ENCODE measurements around the gene GSG1.
"Not testable (repeated sequence)": the region's sequence is repeated elsewhere in the genome, so short reads cannot be mapped to it uniquely, and the experiment has no call there.

The GSG1 gene

GRCh38 chr12:13090054-13090453 lies 13.4 kb downstream of the GSG1 start:
- no peak for DNase-seq (ENCODE audit: low spot score)

- no peak for DNase-seq (ENCODE audit: low spot score)
Observed at GRCh38 chr12:13088496-13088895, 15.0 kb downstream of the GSG1 start.

- no peak for DNase-seq (ENCODE audit: low spot score)
Observed at GRCh38 chr12:13087766-13088165, 15.7 kb downstream of the GSG1 start.

GRCh38 chr12:13085968-13086686 lies 17.3 kb downstream of the GSG1 start:
- DNase-seq (ENCODE audit: low spot score), result no peak

DNA sequence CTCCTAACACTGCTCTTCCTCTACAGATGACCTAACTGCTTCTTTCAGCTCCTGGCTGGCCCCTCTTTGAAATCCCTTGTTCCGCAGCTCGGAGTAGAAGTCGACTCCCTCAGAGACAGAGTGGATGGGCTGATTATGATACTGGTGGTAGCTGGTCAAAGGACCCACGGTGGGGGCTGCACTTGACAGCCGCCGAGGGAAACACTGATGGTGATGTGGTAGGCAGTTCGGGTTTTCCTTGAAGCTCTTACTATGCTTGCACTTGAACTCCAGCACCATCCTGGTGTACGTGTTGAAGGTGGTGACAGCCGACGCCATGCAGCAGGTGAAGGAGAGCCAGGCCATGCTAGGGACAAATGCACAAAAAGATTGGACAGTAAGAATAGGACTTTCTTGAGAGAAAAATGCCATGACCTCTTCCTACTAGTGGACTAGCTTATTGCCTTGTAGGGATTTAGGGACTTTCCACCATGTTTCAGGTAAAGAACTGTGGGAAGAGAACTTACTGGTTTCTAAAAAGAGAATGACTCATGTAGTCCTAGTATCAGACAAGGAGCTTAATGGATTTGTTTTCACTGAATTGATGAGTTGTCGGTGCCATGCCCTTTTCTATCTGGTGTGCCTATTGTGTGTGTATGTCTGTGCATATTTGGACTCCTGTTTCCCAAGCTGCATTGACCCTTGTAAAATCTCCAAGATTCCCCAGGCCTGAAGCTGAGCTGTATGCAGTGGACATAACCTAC lies 18.4 kb downstream of the GSG1 start:
- no peak for DNase-seq (ENCODE audit: low spot score)

- DNase-seq (ENCODE audit: low spot score), result not testable (repeated sequence)
Observed at GRCh38 chr12:13083638-13084037, 19.8 kb downstream of the GSG1 start.

- no peak for DNase-seq (ENCODE audit: low spot score)
Observed at GRCh38 chr12:13082861-13083260, 20.6 kb downstream of the GSG1 start.

DNA sequence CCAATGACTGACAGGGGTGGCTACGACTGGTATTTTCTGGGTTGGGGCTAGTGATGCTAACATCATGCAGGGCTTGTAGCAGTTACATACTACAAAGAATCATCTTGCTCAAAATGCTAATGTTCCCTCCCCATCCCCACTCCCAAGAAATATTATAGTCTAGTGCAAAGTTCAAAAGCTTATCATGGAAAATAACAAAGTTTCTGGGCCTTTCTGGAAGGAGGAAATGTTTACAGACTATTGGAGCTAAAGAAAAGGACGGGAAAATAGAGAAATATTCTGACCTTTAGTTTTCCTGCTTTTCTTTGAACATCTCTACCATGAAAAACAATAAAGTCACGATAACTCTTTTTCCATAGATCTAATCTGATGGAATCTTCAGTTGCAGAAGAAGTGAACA lies 23.2 kb downstream of the GSG1 start:
- DNase-seq (ENCODE audit: low spot score), result no peak

- no peak for DNase-seq (ENCODE audit: low spot score)
Observed at GRCh38 chr12:13079440-13079906, 24.0 kb downstream of the GSG1 start.

DNA sequence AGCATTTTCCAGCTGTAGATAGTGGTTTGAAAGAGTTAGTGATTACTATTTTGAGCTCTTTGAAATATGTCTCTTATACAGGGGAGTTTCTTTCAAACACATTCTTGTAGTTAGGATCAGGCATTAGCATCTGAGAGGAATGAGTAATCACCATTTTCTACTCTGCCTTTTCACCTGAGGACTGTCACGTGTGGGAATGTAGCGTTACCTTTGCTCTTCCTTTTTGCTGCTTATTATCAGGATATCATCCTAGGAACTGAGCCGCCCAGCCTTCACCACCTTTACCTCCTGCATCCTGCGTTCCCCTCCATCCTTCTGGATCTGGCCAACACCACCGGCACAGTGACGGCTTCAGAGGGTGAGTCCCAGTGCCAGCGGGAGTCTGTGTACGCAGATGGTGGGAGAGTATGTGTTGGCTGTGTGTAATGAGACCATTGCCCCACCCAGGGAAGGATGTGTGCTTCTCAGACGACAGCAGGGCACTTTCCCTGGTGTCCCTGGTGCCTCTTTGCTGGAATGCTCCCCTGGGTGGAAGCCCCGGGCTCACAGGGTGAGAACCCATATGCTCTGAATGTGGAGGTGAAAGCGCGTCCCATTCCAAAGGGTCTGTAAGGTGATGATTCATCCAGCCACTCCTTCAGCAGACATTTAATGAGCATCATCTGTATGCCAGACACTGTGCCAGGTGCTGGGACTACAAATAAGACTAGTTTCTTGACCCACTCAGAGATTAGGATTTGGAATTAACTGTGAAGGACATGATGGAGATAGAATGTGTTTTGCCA lies 27.5 kb downstream of the GSG1 start:
- no peak for DNase-seq (ENCODE audit: low spot score)

- no peak for DNase-seq (ENCODE audit: low spot score)
Observed at GRCh38 chr12:13075118-13075480, 28.4 kb downstream of the GSG1 start.

DNA sequence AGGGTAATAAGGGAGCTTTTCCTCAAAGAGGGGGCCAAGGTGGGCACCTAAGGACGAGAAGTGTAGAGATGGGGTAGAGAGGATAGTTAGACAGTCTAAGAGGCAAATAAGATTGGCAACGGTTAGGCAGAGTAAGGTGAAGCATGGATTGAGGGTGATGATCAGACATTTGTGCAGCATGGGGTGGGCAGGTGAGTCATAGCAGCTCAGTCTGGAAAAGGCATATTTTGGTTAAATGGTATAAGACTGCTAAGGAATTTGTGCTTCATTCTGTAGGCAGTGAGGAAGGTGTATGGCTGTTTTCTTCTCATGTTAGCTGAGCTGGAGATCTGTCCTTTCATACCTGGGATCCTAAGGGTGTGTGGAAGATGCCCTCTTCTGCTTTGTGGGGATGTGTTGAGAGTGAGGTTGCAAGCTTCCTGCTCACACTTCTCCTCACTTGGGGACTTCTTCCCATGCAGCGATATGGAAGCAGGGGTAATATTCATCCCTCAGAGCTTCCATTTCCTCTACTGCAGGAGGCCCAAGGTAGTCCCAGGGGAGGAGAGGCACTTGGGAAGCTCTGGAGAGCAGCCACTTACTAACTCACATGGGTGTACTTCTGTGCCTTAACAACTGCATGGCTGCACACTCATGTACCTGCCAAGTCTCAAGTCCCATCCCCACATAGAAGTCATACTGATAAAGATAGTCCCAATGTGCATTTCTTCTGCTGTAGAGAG lies 28.9 kb downstream of the GSG1 start:
- DNase-seq (ENCODE audit: low spot score), result no peak

DNA sequence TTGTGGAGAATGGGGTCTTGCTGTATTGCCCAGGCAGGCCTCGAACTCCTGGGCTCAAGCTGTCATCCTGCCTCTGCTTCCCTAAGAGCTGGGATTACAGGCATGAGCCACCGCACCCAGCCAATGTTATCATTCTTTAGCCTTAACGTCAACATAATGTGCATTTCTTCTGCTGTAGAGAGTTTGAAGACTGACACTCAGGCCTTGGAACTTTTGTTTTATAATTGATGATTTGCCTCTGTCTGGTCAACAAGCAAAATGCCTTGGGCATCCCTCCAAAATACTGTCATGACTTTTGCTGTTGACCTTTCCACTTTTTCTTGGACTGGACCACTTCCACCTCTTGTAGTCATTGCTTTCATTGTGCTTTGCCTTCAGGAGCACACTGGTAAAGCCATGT lies 30.3 kb downstream of the GSG1 start:
- DNase-seq (ENCODE audit: low spot score), result no peak

GRCh38 chr12:13071305-13072280 lies 31.9 kb downstream of the GSG1 start:
- DNase-seq (ENCODE audit: low spot score), result no peak

- DNase-seq (ENCODE audit: low spot score), result no peak
Observed at GRCh38 chr12:13069380-13069779, 34.1 kb downstream of the GSG1 start.

DNA sequence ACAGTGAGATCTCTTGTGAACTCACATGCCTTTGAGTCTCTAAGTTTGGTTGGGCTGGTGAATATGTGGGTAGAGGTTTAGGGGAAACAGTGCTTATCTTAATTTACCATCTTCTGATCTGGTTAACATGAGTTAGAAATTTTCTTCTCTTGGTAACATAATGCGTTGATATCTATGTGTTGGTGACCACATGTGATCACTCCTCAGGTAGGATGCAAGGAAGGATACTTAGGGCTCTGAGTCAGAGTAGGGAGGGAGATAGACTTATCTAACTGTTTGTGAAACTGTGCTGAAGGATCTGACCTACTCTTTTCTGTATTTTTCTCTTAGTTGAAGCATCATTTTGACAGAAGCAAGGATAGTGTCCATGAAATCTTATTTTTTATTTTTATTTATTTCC lies 36.1 kb downstream of the GSG1 start:
- DNase-seq (ENCODE audit: low spot score), result no peak

DNA sequence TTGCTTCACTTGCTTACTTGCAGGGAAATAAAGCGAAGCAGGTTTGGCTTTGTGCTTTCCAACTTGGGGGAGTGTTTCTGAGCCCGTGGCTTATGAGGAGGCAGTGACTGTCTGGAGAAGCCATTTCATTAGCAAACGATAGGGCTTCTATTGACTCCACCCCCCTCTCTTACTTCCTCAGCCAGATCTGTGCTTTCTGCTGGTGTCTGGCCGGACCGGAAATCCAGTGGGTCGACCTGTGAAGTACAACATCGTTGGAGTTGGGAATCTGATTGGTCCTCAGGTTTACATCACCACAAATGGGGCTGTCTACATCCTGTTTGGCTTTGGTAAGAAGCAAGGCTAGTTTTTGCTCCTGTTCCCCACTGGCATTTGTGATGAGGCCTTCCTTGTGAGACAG lies 37.0 kb downstream of the GSG1 start:
- no peak for DNase-seq (ENCODE audit: low spot score)

DNA sequence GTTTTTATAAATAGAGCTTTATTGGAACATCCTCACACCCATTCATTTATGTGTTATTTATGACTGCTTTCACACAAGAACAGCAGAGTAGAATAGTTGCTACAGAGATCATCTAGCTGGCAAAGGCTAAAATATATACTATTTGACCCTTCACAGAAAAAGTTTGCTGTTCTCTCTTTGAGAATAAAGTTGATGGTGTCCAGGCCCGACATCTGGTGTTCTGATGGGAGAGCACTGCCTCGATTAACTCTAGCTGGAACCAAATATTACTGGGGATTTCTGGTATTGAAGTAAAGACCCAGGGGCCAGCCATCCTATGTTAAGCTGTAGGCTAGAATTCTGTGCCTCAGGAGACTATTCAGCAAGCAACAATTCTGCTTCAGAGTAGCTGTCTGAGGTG lies 37.5 kb downstream of the GSG1 start:
- DNase-seq (ENCODE audit: low spot score), result no peak

- no peak for DNase-seq (ENCODE audit: low spot score)
Observed at GRCh38 chr12:13062669-13063068, 40.8 kb downstream of the GSG1 start.

- no peak for DNase-seq (ENCODE audit: low spot score)
Observed at GRCh38 chr12:13061377-13061776, 42.1 kb downstream of the GSG1 start.

GRCh38 chr12:13060581-13060980 lies 42.9 kb downstream of the GSG1 start:
- DNase-seq (ENCODE audit: low spot score), result no peak

Measured in SW480 (cell line).